ENCODE results near the gene CCL21. TPM values are rescaled to one million over a fixed set of nuclear protein-coding genes. Genes with fewer than 3 reads are reported as not detected.

The CCL21 gene
- total RNA-seq, 2 experiments from 2014 or later, result not detected

GRCh38 chr9:34746526-34746925 is 36.6 kb upstream of the CCL21 start:
- no peak for TF ChIP-seq CTCF (IDR thresholded peaks at IDR 0.05)
- H3K9me3 ChIP-seq (ENCODE audit: control insufficient read depth in 1 of 2, insufficient read depth in 1 of 2, low read length in 2 of 2), result peaks cover 0 to 5% of the 10 kb centered on the region in 2 experiments
- intact Hi-C loops (cut with DNase I, micrococcal nuclease), result no loop called here
- H3K4me3 ChIP-seq (ENCODE audit: low read length), result no peak overlapping the region
- CTCF ChIA-PET, result interaction anchor here (1.1 kb wide), 1 partner anchor 14 kb away, joined by 5 read pairs; no protein-coding TSS in a partner anchor
- H3K9me3 Mint-ChIP-seq, result no peaks in the 10 kb centered on the region
- no peak overlapping the region for H3K4me3 Mint-ChIP-seq
- no peaks in the 10 kb centered on the region for H3K4me1 Mint-ChIP-seq (ENCODE audit: low read depth)
- no peak overlapping the region for H3K27ac Mint-ChIP-seq
- no peaks in the 10 kb centered on the region for H3K36me3 ChIP-seq (ENCODE audit: insufficient read depth, low read length)
- POLR2A ChIA-PET, result no interaction called here
- no peaks in the 10 kb centered on the region for H3K4me1 ChIP-seq (ENCODE audit: insufficient read depth, low read length)
- peaks cover 48% of the 10 kb centered on the region for H3K27me3 Mint-ChIP-seq
- no peak for DNase-seq
- no peak for ATAC-seq (ENCODE audit: poor library complexity)
- peaks cover 5 to 16% of the 10 kb centered on the region in 2 experiments for H3K27me3 ChIP-seq (ENCODE audit: control insufficient read depth in 1 of 2, insufficient read depth in 2 of 2, low read length in 2 of 2)
- no peak overlapping the region for H3K27ac ChIP-seq (ENCODE audit: low read depth in 1 of 2, low read length in 2 of 2)
- no peaks in the 10 kb centered on the region for H3K36me3 Mint-ChIP-seq (ENCODE audit: low read depth)

GRCh38 chr9:34744295-34745221 is 34.6 kb upstream of the CCL21 start:
- Histone ChIP-seq H3K36me3 (ENCODE audit: insufficient read depth, low read length) (no peaks in the 10 kb centered on the region), H3K27me3 (ENCODE audit: control insufficient read depth in 1 of 2, insufficient read depth in 2 of 2, low read length in 2 of 2) (peaks cover 5 to 16% of the 10 kb centered on the region in 2 experiments), H3K4me3 (ENCODE audit: low read length) (no peak overlapping the region), H3K27ac (ENCODE audit: low read depth in 1 of 2, low read length in 2 of 2) (no peak overlapping the region), H3K4me1 (ENCODE audit: insufficient read depth, low read length) (no peaks in the 10 kb centered on the region), H3K9me3 (ENCODE audit: control insufficient read depth in 1 of 2, insufficient read depth in 1 of 2, low read length in 2 of 2) (peaks cover 0 to 5% of the 10 kb centered on the region in 2 experiments)
- Mint-ChIP-seq H3K9me3 (no peaks in the 10 kb centered on the region), H3K36me3 (ENCODE audit: low read depth) (no peaks in the 10 kb centered on the region), H3K27me3 (peaks cover 36% of the 10 kb centered on the region), H3K27ac (no peak overlapping the region), H3K4me3 (no peak overlapping the region), H3K4me1 (ENCODE audit: low read depth) (no peaks in the 10 kb centered on the region)
- DNase-seq (no peak), ATAC-seq (ENCODE audit: poor library complexity) (no peak)
- intact Hi-C loops (cut with DNase I, micrococcal nuclease), result no loop called here
- ChIA-PET CTCF (no interaction called here), POLR2A (interaction anchor here (0.5 to 0.6 kb wide), 2 partner anchors 573 to 608 kb away, joined by 4 to 5 read pairs; no protein-coding TSS in a partner anchor)
- TF ChIP-seq CTCF (IDR thresholded peaks at IDR 0.05), result no peak

GRCh38 chr9:34742710-34743109 is 32.8 kb upstream of the CCL21 start:
- ChIA-PET POLR2A (no interaction called here), CTCF (no interaction called here)
- Mint-ChIP-seq H3K36me3 (ENCODE audit: low read depth) (no peaks in the 10 kb centered on the region), H3K4me3 (no peak overlapping the region), H3K4me1 (ENCODE audit: low read depth) (no peaks in the 10 kb centered on the region), H3K9me3 (no peaks in the 10 kb centered on the region), H3K27ac (no peak overlapping the region), H3K27me3 (peaks cover 34% of the 10 kb centered on the region)
- ATAC-seq (ENCODE audit: poor library complexity) (no peak), DNase-seq (no peak)
- H3K9me3 ChIP-seq (ENCODE audit: control insufficient read depth in 1 of 2, insufficient read depth in 1 of 2, low read length in 2 of 2), result peaks cover 0 to 4% of the 10 kb centered on the region in 2 experiments
- intact Hi-C loops (cut with DNase I, micrococcal nuclease), result no loop called here
- no peak overlapping the region for H3K4me3 ChIP-seq (ENCODE audit: low read length)
- H3K36me3 ChIP-seq (ENCODE audit: insufficient read depth, low read length), result no peaks in the 10 kb centered on the region
- TF ChIP-seq CTCF (IDR thresholded peaks at IDR 0.05), result no peak
- H3K27me3 ChIP-seq (ENCODE audit: control insufficient read depth in 1 of 2, insufficient read depth in 2 of 2, low read length in 2 of 2), result peaks cover 3 to 10% of the 10 kb centered on the region in 2 experiments
- H3K4me1 ChIP-seq (ENCODE audit: insufficient read depth, low read length), result no peaks in the 10 kb centered on the region
- no peak overlapping the region for H3K27ac ChIP-seq (ENCODE audit: low read depth in 1 of 2, low read length in 2 of 2)
